ENCODE results near the gene FXYD7. TPM values are rescaled to one million over a fixed set of nuclear protein-coding genes. Genes with fewer than 3 reads are reported as not detected.

FXYD7 gene
- total RNA-seq, 1 experiment from 2014 or later = 0.90 TPM

- no peak overlapping the region for H3K4me3 Mint-ChIP-seq (ENCODE audit: low read depth, unreplicated experiment)
- peak overlapping the region; percentile 31 for H3K27ac Mint-ChIP-seq (ENCODE audit: unreplicated experiment)
- H3K27me3 Mint-ChIP-seq (ENCODE audit: unreplicated experiment) = no peaks in the 10 kb centered on the region
- intact Hi-C loops (cut with micrococcal nuclease; ENCODE audit: unreplicated experiment) = no loop called here
- BruUV-seq (replicated peaks) = no TSS peak
- peak; percentile 68 for DNase-seq
- no peak for TF ChIP-seq CTCF (IDR thresholded peaks at IDR 0.05; ENCODE audit: unreplicated experiment)
- CTCF ChIA-PET = no interaction called here
- H3K9me3 Mint-ChIP-seq (ENCODE audit: low read depth, unreplicated experiment) = no peaks in the 10 kb centered on the region
- H3K4me1 Mint-ChIP-seq (ENCODE audit: low read depth, unreplicated experiment) = peaks cover 79% of the 10 kb centered on the region
- H3K36me3 Mint-ChIP-seq (ENCODE audit: insufficient read depth, unreplicated experiment) = peaks cover 58% of the 10 kb centered on the region
Observed at GRCh38 chr19:35120492-35120891, 22.6 kb upstream of the FXYD7 start.

GRCh38 chr19:35120898-35121297 is 22.2 kb upstream of the FXYD7 start:
- CTCF ChIA-PET = interaction anchor here (0.6 to 1.2 kb wide), 2 partner anchors 65 to 147 kb away, joined by 3 to 5 read pairs; no protein-coding TSS in a partner anchor
- no peaks in the 10 kb centered on the region for H3K27me3 Mint-ChIP-seq (ENCODE audit: unreplicated experiment)
- no TSS peak for BruUV-seq (replicated peaks)
- no peak overlapping the region for H3K4me3 Mint-ChIP-seq (ENCODE audit: low read depth, unreplicated experiment)
- peak overlapping the region; percentile 31 for H3K27ac Mint-ChIP-seq (ENCODE audit: unreplicated experiment)
- peak; percentile 55 for DNase-seq
- peaks cover 54% of the 10 kb centered on the region for H3K36me3 Mint-ChIP-seq (ENCODE audit: insufficient read depth, unreplicated experiment)
- TF ChIP-seq CTCF (IDR thresholded peaks at IDR 0.05; ENCODE audit: unreplicated experiment) = no peak
- peaks cover 79% of the 10 kb centered on the region for H3K4me1 Mint-ChIP-seq (ENCODE audit: low read depth, unreplicated experiment)
- intact Hi-C loops (cut with micrococcal nuclease; ENCODE audit: unreplicated experiment) = no loop called here
- no peaks in the 10 kb centered on the region for H3K9me3 Mint-ChIP-seq (ENCODE audit: low read depth, unreplicated experiment)

DNA sequence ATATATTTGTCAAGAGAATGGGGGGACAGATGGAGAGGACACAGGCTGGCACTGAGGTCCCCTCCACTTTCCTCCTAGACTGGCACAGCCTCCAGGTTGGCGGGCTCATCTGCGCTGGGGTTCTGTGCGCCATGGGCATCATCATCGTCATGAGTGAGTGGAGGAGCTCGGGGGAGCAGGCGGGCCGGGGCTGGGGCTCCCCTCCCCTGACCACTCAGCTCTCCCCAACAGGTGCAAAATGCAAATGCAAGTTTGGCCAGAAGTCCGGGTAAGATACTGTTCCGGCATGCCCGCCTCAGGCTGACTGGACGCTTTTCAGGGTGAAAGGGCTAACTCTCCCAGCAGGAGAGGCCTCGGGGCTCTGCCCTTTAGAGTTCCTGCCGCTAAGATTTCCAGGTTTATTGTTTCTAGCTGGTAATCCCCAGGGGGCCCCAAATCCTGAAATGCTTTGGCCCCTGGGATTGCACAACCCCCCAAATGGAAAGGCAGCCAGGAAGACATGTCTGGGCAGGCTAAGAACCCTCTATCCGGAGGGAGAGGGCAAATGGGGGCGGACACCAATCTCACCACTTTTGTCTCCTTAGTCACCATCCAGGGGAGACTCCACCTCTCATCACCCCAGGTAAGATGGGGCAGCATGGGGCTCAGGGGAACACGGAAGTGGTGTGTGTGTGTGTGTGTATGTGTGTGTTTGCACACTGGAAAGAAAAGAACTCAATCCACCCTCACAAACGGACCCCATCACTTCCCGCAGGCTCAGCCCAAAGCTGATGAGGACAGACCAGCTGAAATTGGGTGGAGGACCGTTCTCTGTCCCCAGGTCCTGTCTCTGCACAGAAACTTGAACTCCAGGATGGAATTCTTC is 20.1 kb upstream of the FXYD7 start:
- Mint-ChIP-seq H3K27ac (ENCODE audit: unreplicated experiment) (no peak overlapping the region), H3K4me3 (ENCODE audit: low read depth, unreplicated experiment) (no peak overlapping the region)

DNA sequence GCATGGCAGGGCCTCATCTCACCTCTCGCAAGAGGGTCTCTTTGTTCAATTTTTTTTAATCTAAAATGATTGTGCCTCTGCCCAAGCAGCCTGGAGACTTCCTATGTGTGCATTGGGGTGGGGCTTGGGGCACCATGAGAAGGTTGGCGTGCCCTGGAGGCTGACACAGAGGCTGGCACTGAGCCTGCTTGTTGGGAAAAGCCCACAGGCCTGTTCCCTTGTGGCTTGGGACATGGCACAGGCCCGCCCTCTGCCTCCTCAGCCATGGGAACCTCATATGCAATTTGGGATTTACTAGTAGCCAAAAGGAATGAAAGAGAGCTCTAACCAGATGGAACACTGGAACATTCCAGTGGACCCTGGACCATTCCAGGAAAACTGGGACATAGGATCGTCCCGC is 19.5 kb upstream of the FXYD7 start:
- intact Hi-C loops (cut with micrococcal nuclease; ENCODE audit: unreplicated experiment) = no loop called here
- TF ChIP-seq CTCF (IDR thresholded peaks at IDR 0.05; ENCODE audit: unreplicated experiment) = no peak
- Mint-ChIP-seq H3K9me3 (ENCODE audit: low read depth, unreplicated experiment) (no peaks in the 10 kb centered on the region), H3K27ac (ENCODE audit: unreplicated experiment) (peak overlapping the region; percentile 79), H3K36me3 (ENCODE audit: insufficient read depth, unreplicated experiment) (peaks cover 35% of the 10 kb centered on the region), H3K4me1 (ENCODE audit: low read depth, unreplicated experiment) (peaks cover 59% of the 10 kb centered on the region), H3K27me3 (ENCODE audit: unreplicated experiment) (no peaks in the 10 kb centered on the region), H3K4me3 (ENCODE audit: low read depth, unreplicated experiment) (peak overlapping the region; percentile 76)
- no TSS peak for BruUV-seq (replicated peaks)
- DNase-seq = peak; percentile 56
- CTCF ChIA-PET = interaction anchor here (1.3 to 1.7 kb wide), 3 partner anchors 9 to 18 kb away, joined by 4 to 6 read pairs (median 5); no protein-coding TSS in a partner anchor

More for the DNA sequence above, 20.1 kb upstream of the FXYD7 start:
- peaks cover 35% of the 10 kb centered on the region for H3K36me3 Mint-ChIP-seq (ENCODE audit: insufficient read depth, unreplicated experiment)
- CTCF ChIA-PET = interaction anchor here (1.3 to 1.7 kb wide), 2 partner anchors 8 to 11 kb away, joined by 4 to 6 read pairs; no protein-coding TSS in a partner anchor
- H3K4me1 Mint-ChIP-seq (ENCODE audit: low read depth, unreplicated experiment) = peaks cover 63% of the 10 kb centered on the region
- H3K27me3 Mint-ChIP-seq (ENCODE audit: unreplicated experiment) = no peaks in the 10 kb centered on the region
- no peak for DNase-seq
- BruUV-seq (replicated peaks) = no TSS peak
- intact Hi-C loops (cut with micrococcal nuclease; ENCODE audit: unreplicated experiment) = no loop called here
- TF ChIP-seq CTCF (IDR thresholded peaks at IDR 0.05; ENCODE audit: unreplicated experiment) = no peak
- H3K9me3 Mint-ChIP-seq (ENCODE audit: low read depth, unreplicated experiment) = no peaks in the 10 kb centered on the region

All from Calu3 (cell line).